ENCODE measurements around the gene UGT1A4.

Gene UGT1A4

GRCh38 chr2:233698740-233699139 is 19.8 kb upstream of the UGT1A4 start:
- TF ChIP-seq REST (IDR thresholded peaks at IDR 0.05; ENCODE audit: insufficient read depth in 1 of 2, low read depth in 2 of 2, low read length in 2 of 2): no peak
- no peak for TF ChIP-seq FOXP2 (optimal IDR thresholded peaks at IDR 0.05; ENCODE audit: borderline replicate concordance, extremely low read depth, extremely low read length, insufficient read depth)
- TF ChIP-seq TAF1 (IDR thresholded peaks at IDR 0.05; ENCODE audit: borderline replicate concordance, insufficient read depth, low read length): no peak
- no peak for TF ChIP-seq POLR2AphosphoS5 (IDR thresholded peaks at IDR 0.05; ENCODE audit: low read depth, low read length)
- no peak for TF ChIP-seq SIN3A (IDR thresholded peaks at IDR 0.05; ENCODE audit: borderline replicate concordance, insufficient read depth, low read length)

GRCh38 chr2:233699424-233700027 is 19.0 kb upstream of the UGT1A4 start:
- no peak for TF ChIP-seq REST (IDR thresholded peaks at IDR 0.05; ENCODE audit: insufficient read depth in 1 of 2, low read depth in 2 of 2, low read length in 2 of 2)
- TF ChIP-seq TAF1 (IDR thresholded peaks at IDR 0.05; ENCODE audit: borderline replicate concordance, insufficient read depth, low read length): no peak
- no peak for TF ChIP-seq SIN3A (IDR thresholded peaks at IDR 0.05; ENCODE audit: borderline replicate concordance, insufficient read depth, low read length)
- TF ChIP-seq POLR2AphosphoS5 (IDR thresholded peaks at IDR 0.05; ENCODE audit: low read depth, low read length): no peak
- TF ChIP-seq FOXP2 (optimal IDR thresholded peaks at IDR 0.05; ENCODE audit: borderline replicate concordance, extremely low read depth, extremely low read length, insufficient read depth): no peak

- no peak for TF ChIP-seq FOXP2 (optimal IDR thresholded peaks at IDR 0.05; ENCODE audit: borderline replicate concordance, extremely low read depth, extremely low read length, insufficient read depth)
- TF ChIP-seq TAF1 (IDR thresholded peaks at IDR 0.05; ENCODE audit: borderline replicate concordance, insufficient read depth, low read length): no peak
- TF ChIP-seq POLR2AphosphoS5 (IDR thresholded peaks at IDR 0.05; ENCODE audit: low read depth, low read length): no peak
- no peak for TF ChIP-seq SIN3A (IDR thresholded peaks at IDR 0.05; ENCODE audit: borderline replicate concordance, insufficient read depth, low read length)
- TF ChIP-seq REST (IDR thresholded peaks at IDR 0.05; ENCODE audit: insufficient read depth in 1 of 2, low read depth in 2 of 2, low read length in 2 of 2): no peak
Measured at GRCh38 chr2:233700028-233700635, 18.4 kb upstream of the UGT1A4 start.

- TF ChIP-seq TAF1 (IDR thresholded peaks at IDR 0.05; ENCODE audit: borderline replicate concordance, insufficient read depth, low read length) (no peak), REST (IDR thresholded peaks at IDR 0.05; ENCODE audit: insufficient read depth in 1 of 2, low read depth in 2 of 2, low read length in 2 of 2) (no peak), SIN3A (IDR thresholded peaks at IDR 0.05; ENCODE audit: borderline replicate concordance, insufficient read depth, low read length) (no peak), POLR2AphosphoS5 (IDR thresholded peaks at IDR 0.05; ENCODE audit: low read depth, low read length) (no peak), FOXP2 (optimal IDR thresholded peaks at IDR 0.05; ENCODE audit: borderline replicate concordance, extremely low read depth, extremely low read length, insufficient read depth) (no peak)
Measured at GRCh38 chr2:233702238-233702637, 16.3 kb upstream of the UGT1A4 start.

Measured in PFSK-1 (cell line).